ENCODE measurements around the gene ARFRP1. TPM values are rescaled to one million over a fixed set of nuclear protein-coding genes. Genes with fewer than 3 reads are reported as not detected.

Gene ARFRP1
- total and polyA plus RNA-seq, 10 donors, result 36.7 to 118 (median 67.3) TPM

DNA sequence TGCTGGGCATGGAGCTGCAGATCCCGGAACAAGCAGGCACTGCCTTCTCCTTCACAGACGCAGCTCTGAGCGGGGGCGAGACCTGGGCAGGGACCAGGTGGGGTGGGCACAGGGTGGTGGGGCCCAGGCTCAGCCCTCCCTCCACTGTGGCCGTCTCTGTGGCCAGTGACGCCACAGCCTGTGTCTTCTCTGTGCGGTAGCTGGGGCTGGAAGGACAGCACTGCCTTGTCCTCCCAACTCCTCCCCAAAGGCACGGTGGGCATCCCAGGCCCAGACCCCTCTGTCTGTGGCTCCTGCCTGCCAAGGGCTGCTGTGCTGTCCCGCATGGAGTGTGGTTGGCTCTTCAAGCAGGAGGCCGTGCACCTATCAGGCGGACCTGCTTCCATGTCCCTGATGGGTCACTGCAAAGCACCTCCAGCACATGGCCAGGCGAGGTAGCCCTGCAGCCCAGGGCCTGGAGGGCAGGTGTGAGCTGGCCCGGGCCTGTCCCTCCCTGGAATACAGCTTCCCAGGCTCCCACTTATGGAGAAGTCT, 26.1 kb downstream of the ARFRP1 start:
- no peak overlapping the region for H3K4me3 ChIP-seq
- H3K27me3 ChIP-seq (replicated peaks in 1 of 7), result no peaks in the 10 kb centered on the region
- peaks cover 0 to 46% (median 9%) of the 10 kb centered on the region in 6 donors for H3K36me3 ChIP-seq
- TF ChIP-seq POLR2AphosphoS5 (IDR thresholded peaks at IDR 0.05) (peak; percentile 6 to 57 (median 7)), POLR2A (IDR thresholded peaks at IDR 0.05) (no peak)
- 93 to 98% (median 95%) methylated on average over 7 to 13 of the region's 13 CpGs for WGBS, 5 donors
- peak overlapping the region in 7 of 8 donors; percentile 69 to 90 (median 79) for H3K27ac ChIP-seq
- no peak for DNase-seq
- intact Hi-C loops (cut with DNase I; ENCODE audit: low total_unique reads), result no loop called here
- no peaks in the 10 kb centered on the region for H3K9me3 ChIP-seq
- peaks cover 15 to 47% (median 33%) of the 10 kb centered on the region in 6 donors for H3K4me1 ChIP-seq

DNA sequence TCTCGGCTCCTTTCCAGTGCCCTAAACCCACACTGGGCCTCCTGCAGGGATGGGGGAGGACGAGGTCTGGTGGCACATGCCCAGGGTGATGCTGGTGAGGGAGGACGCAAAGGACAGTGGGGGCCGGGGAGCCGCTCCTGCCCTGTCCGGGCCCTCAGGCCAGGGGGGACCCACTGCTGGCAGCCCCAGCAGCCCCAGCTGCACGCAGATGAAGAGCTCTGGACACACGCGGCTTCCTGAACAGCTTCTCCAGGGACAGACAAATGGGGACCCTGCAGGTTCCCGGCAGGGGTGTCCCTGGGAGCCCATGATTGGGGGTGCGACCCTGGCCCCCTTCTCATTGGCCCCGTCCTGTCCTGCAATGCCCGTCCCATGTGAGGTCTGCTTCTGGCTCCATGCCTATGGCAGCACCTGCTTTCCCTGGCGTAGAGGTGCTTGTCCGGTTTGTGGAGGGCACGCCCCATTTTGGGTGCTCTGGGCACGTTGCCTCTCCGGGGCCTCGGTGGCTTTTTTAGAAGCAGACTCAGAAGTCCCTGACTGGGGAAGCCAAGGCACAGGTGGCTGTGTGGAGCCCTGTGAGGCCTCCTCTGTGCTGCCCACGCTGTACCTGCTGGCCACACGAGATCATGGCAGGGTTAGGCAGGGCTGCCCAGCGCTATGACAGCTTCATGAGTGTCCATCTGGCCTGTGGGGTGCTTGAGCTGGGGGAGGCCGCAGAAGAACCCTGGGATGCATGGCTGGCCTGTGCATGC, 26.7 kb downstream of the ARFRP1 start:
- H3K27ac ChIP-seq, result peak overlapping the region in 7 of 8 donors; percentile 69 to 90 (median 79)
- 88 to 96% (median 95%) methylated on average over 12 to 23 of the region's 23 CpGs for WGBS, 5 donors

GRCh38 chr20:63680427-63680826, 27.3 kb downstream of the ARFRP1 start:
- H3K27ac ChIP-seq, result peak overlapping the region in 1 of 8 donors; percentile 90
- H3K4me1 ChIP-seq, result peaks cover 9 to 34% (median 21%) of the 10 kb centered on the region in 6 donors
- WGBS, 5 donors, result 95 to 100% (median 97%) methylated on average over 2 to 13 of the region's 13 CpGs
- no peak for DNase-seq
- H3K9me3 ChIP-seq, result no peaks in the 10 kb centered on the region
- TF ChIP-seq CTCF (IDR thresholded peaks at IDR 0.05 in 8 of 11, conservative IDR thresholded peaks at IDR 0.05 in 3 of 11) (no peak), POLR2A (IDR thresholded peaks at IDR 0.05) (no peak), POLR2AphosphoS5 (IDR thresholded peaks at IDR 0.05) (no peak)
- no peaks in the 10 kb centered on the region for H3K27me3 ChIP-seq (replicated peaks in 1 of 7)
- no peak overlapping the region for H3K4me3 ChIP-seq
- peaks cover 0 to 58% (median 14%) of the 10 kb centered on the region in 6 donors for H3K36me3 ChIP-seq
- intact Hi-C loops (cut with DNase I; ENCODE audit: low total_unique reads), result no loop called here

More for the DNA sequence above, 26.7 kb downstream of the ARFRP1 start:
- Histone ChIP-seq H3K4me1 (peaks cover 9 to 40% (median 27%) of the 10 kb centered on the region in 6 donors), H3K27me3 (replicated peaks in 1 of 7) (no peaks in the 10 kb centered on the region), H3K9me3 (no peaks in the 10 kb centered on the region), H3K4me3 (no peak overlapping the region), H3K36me3 (peaks cover 0 to 52% (median 11%) of the 10 kb centered on the region in 6 donors)
- no peak for TF ChIP-seq CTCF (IDR thresholded peaks at IDR 0.05 in 8 of 11, conservative IDR thresholded peaks at IDR 0.05 in 3 of 11)
- TF ChIP-seq POLR2AphosphoS5 (IDR thresholded peaks at IDR 0.05), result no peak
- TF ChIP-seq POLR2A (IDR thresholded peaks at IDR 0.05), result no peak
- DNase-seq, result no peak
- intact Hi-C loops (cut with DNase I; ENCODE audit: low total_unique reads), result no loop called here

DNA sequence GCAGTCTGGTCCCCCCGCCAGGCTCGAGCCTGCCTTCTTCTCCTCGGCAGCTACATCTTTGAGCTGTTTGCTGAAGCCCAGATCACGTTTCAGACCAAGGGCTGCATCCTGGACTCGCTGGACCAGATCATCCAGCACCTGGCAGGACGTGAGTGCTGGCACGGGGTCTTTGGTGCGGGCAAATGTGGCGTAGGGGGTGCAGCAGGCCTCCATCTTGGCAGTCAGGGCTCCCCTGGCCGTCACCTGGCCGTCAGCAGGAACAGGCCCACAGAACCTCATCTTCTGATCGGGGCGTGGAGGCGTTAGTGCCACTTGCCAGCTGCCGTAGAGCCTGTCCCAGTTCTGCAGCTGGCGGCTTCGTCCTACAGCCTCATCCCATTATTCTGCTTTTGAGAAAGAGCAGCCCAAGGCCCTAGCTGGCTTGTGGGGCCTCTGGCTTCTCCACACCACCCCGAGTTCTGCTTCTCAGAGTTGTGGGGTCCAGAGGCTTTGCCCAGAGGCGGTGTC, 27.9 kb downstream of the ARFRP1 start:
- TF ChIP-seq POLR2A (IDR thresholded peaks at IDR 0.05) (no peak), POLR2AphosphoS5 (IDR thresholded peaks at IDR 0.05) (no peak), CTCF (IDR thresholded peaks at IDR 0.05 in 8 of 11, conservative IDR thresholded peaks at IDR 0.05 in 3 of 11) (no peak)
- no peaks in the 10 kb centered on the region for H3K9me3 ChIP-seq
- H3K27ac ChIP-seq, result peak overlapping the region in 1 of 8 donors; percentile 90
- intact Hi-C loops (cut with DNase I; ENCODE audit: low total_unique reads), result no loop called here
- no peak for DNase-seq
- peaks cover 0 to 64% (median 16%) of the 10 kb centered on the region in 6 donors for H3K36me3 ChIP-seq
- no peak overlapping the region for H3K4me3 ChIP-seq
- H3K4me1 ChIP-seq, result peaks cover 6 to 29% (median 15%) of the 10 kb centered on the region in 6 donors
- WGBS, 5 donors, result 91 to 98% (median 96%) methylated on average over 19 of the region's 19 CpGs
- no peaks in the 10 kb centered on the region for H3K27me3 ChIP-seq (replicated peaks in 1 of 7)

All from spleen (tissue), 11 donors.